GM10266 (cell line): ENCODE measurements around the gene TLCD1.

Experiments used
- DNase-seq: peaks from one replicate; pipeline ENCODE4 v3.0.0; 2012; ENCODE audit errors: extremely low spot score
- CTCF ChIP-seq: IDR thresholded peaks from 2 replicates; pipeline ENCODE4 v1.5.1; 2012; ENCODE audit warnings: mild to moderate bottlenecking, low read depth; ENCODE audit not compliant: control insufficient read depth, insufficient read depth; ENCODE audit errors: missing control alignments

Gene TLCD1

DNA sequence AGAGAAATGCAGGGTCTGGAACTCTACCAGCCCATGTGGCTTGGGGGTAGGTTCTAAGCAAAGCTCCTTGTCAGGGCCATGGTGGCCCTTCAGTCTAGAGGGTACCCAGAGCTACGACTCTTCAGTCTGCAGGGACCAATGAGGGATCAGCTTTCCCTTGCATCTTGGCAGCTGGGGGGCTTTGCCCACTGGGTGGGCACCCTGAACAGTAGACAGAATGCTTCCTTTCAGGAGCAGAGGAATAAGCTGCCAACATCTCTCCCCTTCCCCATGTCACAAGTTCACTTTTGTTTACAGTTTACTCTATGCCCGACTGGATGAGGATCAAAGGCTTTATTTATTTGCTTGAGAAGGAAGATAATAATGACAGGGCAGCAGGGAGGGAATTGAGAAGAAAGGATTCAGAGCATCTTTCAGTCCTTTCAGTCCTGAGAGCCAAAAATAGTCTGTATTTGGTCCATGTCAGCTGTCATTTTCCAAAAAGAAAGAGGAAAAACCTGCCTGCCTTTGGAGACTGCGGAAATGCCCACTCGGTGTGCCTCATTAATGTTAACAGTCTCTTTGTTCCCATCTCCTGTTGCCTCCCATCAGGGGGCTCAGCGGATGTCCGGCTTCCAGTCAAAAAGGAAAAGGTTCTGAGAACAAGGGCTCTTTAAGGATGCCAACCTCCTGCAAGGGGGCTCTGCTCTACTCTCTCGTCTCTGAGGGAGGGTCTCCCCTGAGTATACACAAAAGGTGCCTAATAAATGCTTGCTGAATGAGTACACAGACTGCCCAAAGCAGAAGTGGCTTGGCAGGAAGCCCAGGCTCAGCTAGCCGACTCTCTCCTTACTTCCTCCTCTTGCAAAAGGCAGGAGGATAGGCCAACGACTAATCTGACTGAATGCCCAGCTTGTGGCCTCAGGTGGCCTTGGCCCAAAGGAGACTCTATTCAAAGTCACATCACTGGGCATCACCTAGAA, 34.8 kb upstream of the TLCD1 start:
- DNase-seq, result no peak
- TF ChIP-seq CTCF, result no peak

DNA sequence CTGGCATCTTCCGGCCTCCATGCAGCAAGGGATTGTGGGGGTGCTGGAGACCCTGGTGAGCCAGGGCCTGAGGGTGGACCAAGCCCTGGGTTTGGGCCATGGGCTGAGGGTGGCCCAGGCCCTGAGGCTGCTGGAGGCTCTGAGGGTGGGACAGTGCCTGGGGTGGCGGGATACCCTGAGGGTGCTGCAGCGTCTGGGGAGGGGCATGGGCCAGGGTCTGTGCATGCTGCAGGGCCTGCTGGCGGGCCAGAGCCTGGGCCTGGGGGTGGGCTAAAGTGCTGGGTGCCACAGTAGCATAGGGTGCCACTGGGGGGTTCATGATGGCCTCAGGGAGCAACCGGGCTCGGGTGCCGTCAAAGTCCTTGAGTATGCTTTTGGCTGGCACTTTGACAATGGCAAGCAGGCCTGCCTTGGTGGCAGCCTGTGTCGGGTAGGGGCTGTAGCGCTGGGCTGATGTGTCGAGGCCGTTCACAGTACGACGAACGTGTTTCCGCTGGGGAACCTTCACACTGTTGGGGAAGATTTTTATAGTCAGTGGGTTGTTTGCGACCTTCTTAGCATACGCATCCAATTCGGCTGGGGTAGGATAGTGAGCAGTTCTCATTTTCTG, 33.3 kb upstream of the TLCD1 start:
- DNase-seq, result no peak
- TF ChIP-seq CTCF, result no peak

DNA sequence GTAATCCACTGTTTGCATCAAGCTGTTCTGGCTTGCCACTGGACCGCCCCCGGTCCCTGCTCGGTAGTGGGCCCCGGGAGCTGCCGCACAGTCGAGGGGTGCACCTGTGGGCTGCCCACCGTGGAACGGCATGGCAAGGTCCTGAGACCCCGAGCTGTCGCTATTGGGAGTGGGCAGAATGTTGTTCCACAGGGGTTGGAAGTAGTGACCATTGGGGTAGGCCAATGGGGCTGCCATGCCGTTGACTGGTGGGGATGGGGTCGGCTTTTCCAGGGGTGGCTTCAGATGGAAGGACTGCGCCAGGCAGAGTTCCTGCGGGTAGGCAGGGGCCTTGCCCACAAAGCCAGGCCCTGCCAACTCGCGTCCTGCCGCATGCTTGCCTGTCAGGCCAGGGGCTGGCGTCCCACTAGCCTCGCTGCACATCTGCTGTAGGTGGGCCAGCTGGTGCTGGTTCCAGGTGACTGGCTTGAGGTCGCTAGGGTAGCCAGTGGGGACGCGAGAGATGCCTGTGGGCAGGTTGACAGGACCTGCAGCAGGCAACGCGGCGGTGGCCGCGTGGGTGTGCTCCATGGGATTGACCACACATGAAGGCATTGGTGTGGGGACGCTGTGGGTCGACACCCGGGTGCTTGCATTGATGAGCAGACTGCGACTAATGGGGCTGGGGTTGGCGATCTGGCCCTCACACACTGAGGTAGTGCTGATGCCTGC, 32.5 kb upstream of the TLCD1 start:
- no peak for TF ChIP-seq CTCF
- DNase-seq, result no peak

- no peak for TF ChIP-seq CTCF
- DNase-seq, result no peak
Observed at GRCh38 chr17:28756049-28756804, 30.2 kb upstream of the TLCD1 start.

DNA sequence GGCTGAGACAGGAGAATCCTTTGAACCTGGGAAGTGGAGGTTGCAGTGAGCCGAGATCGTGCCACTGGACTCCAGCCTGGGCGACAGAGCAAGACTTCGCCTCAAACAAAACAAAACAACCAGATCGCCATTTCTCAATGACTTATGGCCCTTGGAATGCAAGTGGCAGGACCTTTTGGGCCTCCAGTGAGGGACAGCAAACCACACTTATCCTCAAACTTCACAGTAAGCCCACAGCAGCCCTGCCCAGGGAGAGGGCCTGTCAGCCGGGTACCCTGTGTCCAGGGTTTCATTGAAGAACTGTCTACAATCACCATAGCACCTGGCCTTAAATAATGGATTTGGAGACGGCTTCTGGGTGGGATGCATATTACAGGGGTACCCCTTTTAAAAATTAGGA, 29.5 kb upstream of the TLCD1 start:
- no peak for TF ChIP-seq CTCF
- no peak for DNase-seq

- TF ChIP-seq CTCF, result no peak
- DNase-seq, result no peak
Observed at GRCh38 chr17:28751600-28752366, 25.8 kb upstream of the TLCD1 start.
